GM19452 (cell line): Measurements from ENCODE around the gene UGT1A7.

Source experiments
- ATAC-seq: cut with Tn5 transposase; IDR thresholded peaks from one replicate; pipeline ENCODE4 v1.9.1; 2021; ENCODE audit not compliant: unreplicated experiment

Gene UGT1A7

DNA sequence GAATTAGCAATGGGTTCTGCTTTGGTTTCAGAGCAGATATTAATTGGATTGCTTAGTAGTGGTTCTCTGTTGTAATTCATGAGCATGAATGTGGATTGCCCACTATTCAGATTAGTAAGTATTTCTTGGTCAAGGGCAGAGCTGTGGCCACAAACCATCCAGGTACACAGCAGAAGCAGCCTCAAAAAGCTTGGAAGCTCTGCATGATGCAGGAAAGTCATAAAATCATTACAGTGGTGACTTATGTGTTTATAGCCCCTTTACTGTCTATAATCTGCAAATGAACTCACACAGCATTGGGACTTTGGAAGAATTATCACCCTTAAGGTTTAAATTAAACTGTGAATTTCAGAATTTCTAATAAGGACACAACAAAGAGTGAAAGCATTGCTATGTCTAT lies 76.4 kb downstream of the UGT1A7 start:
- no peak for ATAC-seq

DNA sequence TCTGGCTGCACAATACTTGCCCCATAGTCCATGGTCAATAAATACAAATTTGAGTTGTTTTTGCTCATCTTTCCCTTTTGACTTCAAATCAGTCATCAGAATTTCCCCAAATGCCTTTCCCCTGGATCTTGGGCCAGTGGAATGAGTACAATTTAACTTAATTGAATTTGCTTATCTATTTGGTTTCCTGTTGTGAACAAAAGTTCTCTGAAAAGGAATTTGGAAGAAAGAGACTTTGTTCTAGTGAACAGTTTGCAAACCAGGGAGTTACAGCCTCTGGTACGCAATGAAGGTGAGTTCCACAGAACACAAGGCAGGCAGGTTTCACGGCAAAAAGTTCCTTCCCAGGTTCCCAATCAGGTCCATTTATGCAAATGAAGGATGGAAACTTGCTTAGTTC lies 77.1 kb downstream of the UGT1A7 start:
- ATAC-seq, result no peak

DNA sequence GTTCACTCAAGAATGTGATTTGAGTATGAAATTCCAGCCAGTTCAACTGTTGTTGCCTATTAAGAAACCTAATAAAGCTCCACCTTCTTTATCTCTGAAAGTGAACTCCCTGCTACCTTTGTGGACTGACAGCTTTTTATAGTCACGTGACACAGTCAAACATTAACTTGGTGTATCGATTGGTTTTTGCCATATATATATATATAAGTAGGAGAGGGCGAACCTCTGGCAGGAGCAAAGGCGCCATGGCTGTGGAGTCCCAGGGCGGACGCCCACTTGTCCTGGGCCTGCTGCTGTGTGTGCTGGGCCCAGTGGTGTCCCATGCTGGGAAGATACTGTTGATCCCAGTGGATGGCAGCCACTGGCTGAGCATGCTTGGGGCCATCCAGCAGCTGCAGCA lies 78.3 kb downstream of the UGT1A7 start, which contains the start of gene UGT1A1:
Gene UGT1A1, plus strand, starts transcription at position 228 of the 400 bp plus-strand sequence. Its CDS starts 18 bp downstream, at position 246.
- ATAC-seq, result no peak

DNA sequence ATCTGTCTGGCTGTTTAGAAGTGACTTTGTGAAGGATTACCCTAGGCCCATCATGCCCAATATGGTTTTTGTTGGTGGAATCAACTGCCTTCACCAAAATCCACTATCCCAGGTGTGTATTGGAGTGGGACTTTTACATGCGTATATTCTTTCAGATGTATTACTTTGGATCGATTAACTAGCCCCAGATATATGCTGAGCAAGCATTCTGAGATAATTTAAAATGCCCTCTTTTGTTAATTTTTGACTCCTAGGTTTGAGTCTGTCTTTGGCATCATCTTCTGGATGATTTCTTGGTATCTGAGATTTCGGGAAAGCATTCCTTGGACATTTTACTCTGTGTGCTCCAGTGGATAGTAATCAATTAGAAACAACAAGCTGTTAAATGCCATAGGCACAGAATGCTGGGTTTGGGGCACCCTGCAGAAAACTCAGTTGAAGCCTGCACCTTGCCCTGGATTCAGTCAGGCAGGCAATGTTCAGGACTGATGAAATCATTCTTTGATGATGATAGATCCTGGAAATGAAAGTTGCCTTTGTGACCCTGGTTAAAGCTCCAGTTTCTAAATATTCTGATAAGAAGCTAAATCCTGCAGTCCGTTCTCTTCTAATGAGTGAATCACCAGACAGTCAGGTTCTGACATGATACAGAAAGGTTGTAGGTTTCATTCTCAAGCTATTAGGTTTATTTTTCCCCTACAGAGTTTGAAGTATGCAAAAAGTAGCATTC lies 79.5 kb downstream of the UGT1A7 start:
- no peak for ATAC-seq

DNA sequence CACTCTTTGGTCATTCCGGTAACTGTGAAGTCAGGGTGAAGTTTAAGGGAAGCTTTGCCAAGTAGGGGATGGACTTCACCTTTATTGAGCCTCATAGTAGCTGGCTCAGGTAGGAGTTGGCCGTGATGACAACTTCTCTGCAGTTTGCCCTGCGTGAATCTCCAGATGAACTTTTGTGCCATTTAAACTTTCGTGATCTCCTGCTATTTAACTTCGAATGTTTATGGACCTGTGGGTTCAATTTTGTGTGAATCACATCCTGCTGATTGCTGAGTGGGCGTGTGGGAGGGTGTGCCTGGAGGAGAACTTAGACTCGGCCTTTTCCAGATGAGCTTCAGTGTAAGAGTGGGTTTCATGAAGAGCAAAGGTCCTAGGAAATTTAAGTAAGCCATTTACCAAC lies 82.6 kb downstream of the UGT1A7 start:
- no peak for ATAC-seq

DNA sequence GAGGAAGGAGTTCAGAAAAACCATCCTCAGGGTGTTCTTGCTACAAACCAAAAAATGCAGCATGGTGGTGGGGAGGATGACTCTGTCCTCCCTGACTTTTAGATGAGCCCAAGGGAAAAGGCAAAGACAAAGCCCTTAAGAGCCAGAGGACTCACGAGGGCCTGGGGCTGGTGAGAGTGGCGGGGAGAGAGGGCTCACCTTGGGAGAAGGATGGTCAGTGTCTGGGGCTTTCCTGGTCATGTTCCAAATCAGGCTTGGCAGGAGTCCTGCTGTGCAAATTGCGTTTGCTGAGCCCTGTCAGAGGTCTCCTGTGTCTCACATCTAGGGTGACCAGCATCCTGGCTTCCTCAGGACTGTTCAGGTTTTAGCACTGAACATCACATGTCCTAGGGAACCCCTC lies 83.1 kb downstream of the UGT1A7 start:
- ATAC-seq, result no peak

DNA sequence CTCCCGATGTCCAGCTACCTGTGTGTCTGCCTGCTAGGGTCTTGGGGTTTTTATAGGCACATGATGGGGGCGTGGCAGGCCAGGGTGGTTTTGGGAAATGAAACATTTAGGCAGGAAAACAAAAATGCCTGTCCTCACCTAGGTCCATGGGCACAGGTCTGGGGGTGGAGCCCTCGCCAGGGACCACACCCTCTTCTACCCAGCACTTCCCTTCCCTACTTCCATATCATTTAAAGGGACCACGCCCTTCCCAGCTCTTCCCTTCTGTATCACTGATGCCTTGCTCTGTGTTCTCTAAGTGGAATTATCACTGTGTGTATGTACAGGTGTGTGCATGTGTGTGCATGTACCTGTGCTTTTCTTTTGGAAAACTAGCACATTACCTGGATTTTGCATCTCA lies 84.7 kb downstream of the UGT1A7 start:
- ATAC-seq, result no peak

DNA sequence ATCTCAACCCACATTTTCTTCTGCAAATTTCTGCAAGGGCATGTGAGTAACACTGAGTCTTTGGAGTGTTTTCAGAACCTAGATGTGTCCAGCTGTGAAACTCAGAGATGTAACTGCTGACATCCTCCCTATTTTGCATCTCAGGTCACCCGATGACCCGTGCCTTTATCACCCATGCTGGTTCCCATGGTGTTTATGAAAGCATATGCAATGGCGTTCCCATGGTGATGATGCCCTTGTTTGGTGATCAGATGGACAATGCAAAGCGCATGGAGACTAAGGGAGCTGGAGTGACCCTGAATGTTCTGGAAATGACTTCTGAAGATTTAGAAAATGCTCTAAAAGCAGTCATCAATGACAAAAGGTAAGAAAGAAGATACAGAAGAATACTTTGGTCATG lies 86.4 kb downstream of the UGT1A7 start:
- no peak for ATAC-seq

DNA sequence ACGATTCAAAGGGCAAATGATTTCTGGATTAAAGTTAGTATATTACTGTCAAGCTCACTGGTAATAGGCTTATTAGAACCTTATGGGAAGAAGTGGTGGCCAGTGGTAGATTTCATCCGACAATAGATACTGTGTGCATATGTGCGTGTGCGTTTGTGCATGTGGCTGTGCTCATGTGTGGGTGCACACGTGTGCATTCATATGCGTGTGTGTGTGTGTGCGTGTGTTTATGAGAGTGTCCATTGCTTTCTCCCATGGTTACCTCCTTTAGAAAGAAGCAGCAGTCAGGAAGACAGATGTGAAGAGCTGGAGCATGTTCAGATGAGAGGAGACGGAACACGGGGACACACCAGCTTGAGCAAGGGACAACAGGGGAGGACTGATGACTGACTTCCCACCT lies 87.6 kb downstream of the UGT1A7 start:
- no peak for ATAC-seq

DNA sequence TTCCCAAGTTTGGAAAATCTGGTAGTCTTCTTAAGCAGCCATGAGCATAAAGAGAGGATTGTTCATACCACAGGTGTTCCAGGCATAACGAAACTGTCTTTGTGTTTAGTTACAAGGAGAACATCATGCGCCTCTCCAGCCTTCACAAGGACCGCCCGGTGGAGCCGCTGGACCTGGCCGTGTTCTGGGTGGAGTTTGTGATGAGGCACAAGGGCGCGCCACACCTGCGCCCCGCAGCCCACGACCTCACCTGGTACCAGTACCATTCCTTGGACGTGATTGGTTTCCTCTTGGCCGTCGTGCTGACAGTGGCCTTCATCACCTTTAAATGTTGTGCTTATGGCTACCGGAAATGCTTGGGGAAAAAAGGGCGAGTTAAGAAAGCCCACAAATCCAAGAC lies 90.5 kb downstream of the UGT1A7 start:
- no peak for ATAC-seq

DNA sequence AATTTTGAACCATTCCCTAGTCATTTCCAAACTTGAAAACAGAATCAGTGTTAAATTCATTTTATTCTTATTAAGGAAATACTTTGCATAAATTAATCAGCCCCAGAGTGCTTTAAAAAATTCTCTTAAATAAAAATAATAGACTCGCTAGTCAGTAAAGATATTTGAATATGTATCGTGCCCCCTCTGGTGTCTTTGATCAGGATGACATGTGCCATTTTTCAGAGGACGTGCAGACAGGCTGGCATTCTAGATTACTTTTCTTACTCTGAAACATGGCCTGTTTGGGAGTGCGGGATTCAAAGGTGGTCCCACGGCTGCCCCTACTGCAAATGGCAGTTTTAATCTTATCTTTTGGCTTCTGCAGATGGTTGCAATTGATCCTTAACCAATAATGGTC lies 90.9 kb downstream of the UGT1A7 start:
- no peak for ATAC-seq

DNA sequence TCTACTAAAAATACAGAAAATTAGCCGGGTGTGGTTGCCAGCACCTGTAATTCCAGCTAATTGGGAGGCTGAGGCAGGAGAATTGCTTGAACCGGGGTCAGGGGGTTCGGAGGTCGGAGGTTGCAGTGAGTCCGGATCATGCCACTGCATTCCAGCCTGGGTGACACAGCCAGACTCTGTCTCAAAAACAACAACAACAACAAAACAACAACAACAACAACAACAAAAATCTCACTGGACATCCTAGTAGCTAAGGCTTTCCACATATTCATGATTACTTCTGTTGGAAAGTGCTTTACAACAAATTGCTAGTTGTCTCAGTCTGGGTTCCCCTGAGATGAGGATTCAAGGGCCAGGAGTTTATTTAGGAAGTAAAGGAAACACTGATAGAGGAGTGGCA lies 92.2 kb downstream of the UGT1A7 start:
- no peak for ATAC-seq

DNA sequence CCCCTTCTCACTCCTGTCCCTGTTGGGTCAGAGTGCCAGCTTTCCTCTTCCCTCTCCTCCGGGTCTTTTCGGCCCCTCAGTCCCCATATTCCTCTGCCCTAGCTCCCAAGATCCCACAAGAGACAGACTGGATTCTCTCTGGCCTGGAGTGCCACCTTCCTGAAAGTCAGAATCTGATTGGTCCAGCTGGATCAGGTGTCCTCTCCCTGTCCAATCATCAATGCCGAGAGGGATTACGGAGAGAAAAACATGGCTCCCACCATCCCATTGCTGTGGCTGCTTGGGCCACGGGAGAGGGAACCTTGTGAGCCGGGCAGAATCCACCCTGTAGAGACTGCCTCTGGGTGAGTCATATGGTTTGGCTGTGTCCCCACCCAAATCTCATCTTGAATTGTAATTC lies 93.7 kb downstream of the UGT1A7 start:
- ATAC-seq, result no peak

DNA sequence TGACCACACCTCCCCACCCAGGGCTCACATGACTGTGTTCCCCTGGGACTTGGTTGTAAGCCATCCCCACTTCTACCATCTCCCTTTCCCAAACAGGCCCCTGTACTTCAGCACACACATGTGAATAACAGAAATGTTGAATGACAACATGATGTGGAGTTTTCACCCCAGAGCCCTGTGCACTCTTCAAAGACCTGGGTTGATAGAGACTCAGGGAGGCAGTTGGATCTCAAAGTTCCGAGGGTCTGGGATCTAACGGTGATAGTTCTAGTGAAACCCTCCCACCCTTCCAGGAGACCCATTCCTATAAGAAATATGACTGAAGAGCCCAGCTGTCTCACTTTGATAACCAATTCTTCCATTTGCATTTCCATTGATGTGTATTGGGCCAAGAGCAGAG lies 96.3 kb downstream of the UGT1A7 start, which contains the start of gene MROH2A:
Gene MROH2A, plus strand, starts transcription at position 301 of the 400 bp plus-strand sequence. CDS start 1,029 bp downstream, outside the sequence.
- ATAC-seq, result no peak

DNA sequence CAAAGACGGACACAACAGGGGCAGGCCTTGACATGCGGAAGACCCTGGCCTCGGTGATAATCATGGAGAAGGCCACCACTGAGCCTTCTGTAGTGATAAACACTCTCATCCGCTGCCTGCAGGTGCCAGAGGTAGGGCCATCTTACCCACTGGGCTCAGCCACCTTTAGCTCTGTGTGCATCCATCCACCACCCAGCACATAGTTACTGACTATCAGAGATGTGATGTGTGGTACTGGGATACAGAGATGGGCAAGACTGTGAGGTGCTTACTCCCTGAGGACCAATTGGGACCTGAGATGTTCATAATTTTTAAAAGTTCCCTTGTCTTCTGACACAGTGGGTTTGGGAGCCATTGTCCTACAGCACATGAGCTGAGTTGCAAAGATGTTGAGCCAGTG lies 98.0 kb downstream of the UGT1A7 start:
- ATAC-seq, result no peak

DNA sequence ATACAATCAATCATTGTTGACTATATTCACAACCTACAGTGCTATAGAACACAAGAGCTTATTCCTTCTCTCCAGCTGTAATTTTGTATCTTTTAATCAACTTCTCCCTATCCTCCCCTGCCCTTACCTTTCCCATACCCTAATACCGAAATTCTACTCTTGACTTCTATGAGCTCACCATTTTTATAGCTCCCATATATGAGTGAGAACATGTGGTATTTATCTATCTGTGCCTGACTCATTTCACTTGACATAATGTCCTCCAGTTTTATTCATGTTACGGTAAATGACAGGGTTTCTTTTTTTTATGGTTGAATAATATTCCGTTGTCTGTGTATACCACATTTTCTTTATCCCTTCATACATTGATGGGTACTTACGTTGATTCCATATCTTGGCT lies 99.1 kb downstream of the UGT1A7 start:
- no peak for ATAC-seq

DNA sequence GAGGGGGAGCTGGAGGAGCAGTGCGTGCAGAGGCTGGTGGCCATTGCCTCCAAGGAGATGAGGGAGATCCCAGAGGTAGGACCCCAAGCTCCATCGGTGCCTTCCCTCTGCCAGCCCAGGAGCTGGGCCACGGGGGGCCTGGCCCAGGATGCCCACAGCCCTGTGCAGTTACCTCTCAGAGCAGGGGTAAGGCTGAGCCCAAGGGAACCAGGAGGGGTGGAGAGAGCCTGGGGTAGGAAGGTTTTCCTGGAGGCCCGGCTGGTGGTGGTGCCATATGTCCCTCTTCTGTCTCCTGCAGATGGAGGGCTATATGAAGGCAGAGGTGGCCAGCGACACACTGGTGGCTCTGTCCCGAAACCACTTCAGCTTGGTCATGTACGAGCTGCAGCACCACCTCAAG lies 107.9 kb downstream of the UGT1A7 start:
- ATAC-seq, result no peak

DNA sequence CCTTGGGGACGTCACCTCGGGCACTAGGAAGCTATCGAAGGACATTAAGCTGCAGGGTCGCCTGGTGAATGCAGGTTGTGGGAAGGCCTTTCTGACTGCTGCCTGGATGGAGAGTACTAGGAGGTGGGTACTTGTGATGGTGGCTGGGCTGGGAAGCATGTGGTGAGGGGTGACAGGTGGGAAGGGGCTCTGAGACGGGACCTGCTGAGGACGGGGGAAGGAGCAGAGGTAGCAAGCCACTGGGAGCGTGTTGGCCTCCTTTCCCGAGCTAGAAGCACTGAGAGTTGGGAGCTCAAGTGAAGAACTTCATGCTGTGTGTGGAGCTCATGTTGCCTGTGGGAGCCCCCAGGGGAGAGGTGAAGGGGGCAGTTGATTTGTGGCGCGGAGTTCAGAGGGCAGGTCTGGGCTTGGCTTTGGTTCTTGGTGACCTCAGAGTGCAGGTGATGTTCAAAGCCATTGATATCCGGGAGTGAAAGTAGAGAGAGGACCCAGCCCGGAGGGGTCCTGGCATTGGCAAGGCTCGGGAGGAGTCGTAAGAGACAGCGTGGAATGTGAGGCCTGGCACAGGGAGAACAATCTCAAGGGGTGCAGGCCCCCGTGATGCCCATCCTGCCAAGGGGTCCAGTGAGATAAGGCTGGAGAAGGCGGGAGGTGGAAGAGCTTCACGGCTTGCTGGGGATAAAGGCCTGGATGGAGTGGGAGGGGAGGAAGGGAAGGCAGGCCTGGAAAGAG lies 109.6 kb downstream of the UGT1A7 start:
- no peak for ATAC-seq

DNA sequence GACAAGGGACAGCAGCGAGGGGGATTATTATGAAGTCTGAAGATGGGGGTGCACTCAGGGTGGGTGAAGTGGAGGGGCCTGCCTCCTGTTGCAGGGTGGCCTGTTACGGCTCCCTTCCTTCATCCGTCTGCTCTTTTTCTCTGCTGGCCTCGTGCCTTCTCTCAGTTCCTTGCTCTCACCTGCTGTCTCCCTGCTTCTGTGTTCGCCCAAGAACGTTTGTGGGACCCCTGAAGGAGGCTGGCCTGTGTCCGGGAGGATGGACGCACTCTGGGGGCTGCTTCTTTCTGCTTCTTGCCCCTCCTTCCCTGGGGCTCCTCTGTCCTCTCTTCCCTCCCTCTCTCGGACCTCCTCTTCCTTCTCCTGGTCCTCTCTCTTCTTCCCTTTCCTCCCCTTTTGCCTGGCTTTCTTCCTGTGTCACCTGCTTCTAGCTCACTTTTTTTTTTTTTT lies 110.2 kb downstream of the UGT1A7 start:
- ATAC-seq, result no peak

DNA sequence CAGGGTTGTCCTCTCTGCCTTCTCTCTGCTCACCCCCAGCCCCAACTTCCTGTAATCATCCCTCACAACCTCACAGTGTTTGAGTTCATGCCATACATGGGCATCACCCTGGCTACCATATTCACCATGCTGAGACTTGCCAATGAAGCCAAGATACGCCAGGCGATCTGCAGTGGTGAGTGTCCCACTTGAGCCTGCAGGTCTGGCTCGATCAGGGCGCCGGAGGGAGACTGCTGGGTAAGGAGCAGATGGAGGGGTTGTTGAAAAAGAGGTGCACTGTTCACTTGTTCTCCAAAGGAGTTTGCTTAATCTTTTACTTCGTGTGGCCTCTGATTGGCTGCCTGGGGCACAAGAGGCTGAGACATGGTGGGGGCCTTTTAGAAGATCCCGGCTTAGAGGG lies 111.0 kb downstream of the UGT1A7 start:
- no peak for ATAC-seq

DNA sequence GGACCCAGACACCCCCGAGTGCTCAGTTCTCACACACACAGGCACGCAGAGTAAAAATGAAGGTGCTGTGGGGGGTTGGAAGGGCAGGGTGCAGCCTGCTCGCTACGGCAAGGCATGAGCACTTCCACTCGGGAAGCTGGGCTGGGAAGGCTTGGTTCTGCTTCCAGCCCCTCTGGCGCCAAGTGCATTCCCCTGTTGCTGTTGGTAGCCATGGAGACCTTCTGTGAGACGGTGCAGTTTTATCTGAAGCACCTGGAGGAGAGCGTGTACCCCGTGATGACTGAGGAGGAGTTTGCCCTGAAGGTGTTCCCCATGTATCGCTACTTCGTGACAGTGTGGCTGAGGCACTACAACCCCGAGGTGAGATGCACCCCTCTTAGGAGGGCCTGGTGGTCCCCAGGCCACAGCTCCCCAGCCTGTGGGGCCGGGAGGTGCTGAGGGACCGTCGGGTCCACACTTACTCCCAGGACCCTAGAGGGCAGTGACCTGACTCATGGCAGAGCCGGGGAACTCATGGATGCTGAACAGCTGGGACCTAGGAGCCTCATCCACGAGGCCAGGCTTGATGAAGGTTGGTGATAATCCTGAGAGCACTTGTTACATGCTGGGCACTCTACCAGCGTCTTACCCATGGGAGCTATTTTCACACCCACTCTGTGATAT lies 111.9 kb downstream of the UGT1A7 start:
- ATAC-seq, result no peak

DNA sequence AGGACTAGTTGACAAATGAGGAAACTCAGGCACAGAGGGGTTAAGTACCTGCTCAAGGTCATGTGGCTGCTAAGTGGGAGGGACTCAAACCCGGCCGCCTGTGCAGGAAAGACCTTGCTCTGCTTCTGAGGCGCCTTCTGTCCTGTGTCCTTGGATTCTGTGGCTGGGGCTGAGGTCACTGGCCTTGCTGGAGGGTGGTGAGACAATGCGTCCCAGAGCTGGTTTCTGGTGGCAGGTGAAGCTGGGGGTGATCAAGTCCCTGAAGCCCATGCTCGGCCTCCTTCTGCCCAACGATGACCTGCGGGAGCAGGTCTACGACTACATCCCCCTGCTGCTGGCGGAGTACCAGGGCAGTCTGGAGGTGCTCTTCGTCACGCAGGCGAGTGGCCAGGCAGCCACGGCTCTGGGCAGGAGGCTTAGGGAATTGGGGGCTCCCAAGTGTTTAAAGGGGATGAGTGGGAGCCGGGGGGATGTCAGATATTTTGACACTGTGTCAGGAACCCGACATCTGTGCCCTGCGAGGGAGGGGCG lies 112.5 kb downstream of the UGT1A7 start:
- ATAC-seq, result no peak
